Left renal pelvis (tissue), 4 donors: ENCODE data around the gene ENPEP. TPM values are rescaled to one million over a fixed set of nuclear protein-coding genes. Genes with fewer than 3 reads are reported as not detected.
"Not testable (repeated sequence)": the region's sequence is repeated elsewhere in the genome, so short reads cannot be mapped to it uniquely, and the experiment has no call there.

Source experiments
- DNase-seq, 4 donors: peaks; one replicate each; pipeline ENCODE4 v3.0.0-alpha.2; 2013; ENCODE audit warnings: low read depth in 4 of 4, low spot score in 3 of 4
- polyA plus RNA-seq, 4 donors: library from polyadenylated mRNA; unstranded; fragments of 120-200 nt; gene quantifications; one replicate each; pipeline ENCODE4 v1.2.1, GENCODE V29; 2013; ENCODE audit not compliant: insufficient read length in 4 of 4

ENPEP gene
- polyA plus RNA-seq, 4 donors: 29.6 to 216 (median 155) TPM

DNA sequence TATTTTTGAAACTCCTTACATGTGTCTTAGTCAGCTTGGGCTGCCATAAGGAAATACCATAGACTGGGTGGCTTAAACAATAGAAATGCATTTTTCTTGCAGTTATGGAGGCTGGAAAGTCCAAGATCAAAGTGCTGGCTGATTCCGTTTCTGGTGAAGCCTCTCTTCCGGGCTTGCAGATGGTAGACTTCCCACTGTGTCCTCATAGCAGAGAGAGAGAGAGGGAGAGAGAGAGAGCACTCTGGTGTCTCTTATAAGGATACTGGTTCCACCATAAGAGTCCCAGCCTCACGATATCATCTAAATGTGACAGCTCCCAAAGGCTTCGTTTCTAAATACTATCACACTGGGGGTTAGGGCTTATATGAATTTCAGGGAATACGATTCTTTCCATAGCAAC, 39.7 kb downstream of the ENPEP start:
- no peak for DNase-seq

DNA sequence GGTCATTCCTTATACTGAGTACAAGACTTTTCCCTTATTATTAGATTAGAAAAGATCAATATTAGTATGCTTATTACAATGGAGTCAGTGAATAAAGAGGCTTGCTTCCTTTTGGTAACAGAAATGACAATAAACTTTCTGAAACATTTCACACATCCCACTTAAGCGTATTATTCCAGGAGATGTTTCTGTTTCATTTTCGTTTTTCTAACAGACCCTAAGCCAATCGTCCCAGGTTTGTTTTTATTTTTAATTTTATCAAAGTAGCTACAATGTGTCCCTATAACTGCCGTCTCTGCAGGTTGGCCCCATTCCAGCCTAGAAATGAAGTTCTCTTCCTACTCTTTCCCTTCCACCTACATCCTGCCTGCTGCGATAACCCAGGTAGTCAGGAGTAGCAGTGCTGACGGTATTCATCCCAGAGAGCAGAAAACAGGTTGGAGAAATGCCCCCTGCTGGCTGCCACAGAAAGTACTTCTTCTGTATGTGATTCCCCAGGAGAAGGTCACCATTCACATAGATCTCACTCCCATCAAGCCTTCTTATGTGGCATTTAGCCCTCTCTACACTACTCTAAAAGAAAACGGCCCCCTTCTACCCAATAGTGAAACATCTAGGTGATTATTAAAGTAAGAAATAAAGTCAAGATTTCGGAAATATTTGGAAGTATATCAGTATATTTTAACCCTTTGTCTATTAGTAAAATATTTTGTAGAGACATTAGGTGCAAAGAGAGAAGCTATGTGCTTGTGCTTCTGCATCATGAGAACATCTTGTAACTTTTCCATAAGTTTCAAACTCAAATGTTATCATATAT, 40.4 kb downstream of the ENPEP start:
- DNase-seq: no peak

DNA sequence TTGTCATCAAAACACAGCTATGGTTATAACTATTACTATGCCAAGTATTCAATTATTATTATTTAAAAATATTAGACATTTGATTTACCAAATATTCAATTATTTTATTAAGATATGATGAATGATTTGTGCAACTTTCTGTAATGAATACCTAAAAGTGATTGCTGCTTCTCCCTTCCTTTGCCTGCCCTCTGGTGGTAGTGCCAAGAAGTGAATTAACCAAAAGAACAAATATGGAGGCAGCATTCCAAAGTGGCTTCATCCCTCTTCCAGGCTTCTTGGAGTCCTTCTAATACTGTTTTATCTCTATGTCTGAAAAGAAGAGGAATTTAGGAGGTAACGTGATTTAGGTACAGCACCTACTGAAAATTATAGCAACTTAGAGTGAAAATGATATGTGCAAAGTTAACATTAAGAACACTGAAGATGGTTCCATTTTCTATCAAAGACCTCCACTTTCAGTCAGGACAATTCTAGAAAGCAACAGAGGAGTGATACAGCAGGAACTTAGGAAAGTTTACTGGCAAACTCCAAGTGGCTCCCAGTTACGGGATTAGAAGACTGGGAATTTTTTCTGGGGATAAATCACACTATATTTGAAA, 43.0 kb downstream of the ENPEP start:
- no peak for DNase-seq

DNA sequence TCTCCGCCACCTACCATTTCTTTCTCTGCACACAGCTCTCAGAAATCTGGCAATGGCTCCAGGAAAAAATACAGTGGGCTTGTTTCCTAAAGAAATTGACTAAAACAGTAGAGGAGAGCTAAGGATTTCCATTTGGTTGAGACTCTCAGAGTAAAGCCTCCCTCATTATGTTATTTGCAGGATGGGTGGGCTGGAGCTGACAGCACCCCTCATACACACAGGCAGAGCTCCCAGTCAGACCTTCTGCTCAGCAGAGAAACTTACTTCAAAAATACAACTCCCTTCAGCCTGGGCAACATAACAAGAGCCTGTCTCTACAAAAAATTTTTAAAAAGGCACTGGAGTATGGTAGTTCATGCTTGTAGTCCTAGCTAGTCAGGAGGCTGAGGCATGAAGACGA, 44.9 kb downstream of the ENPEP start:
- DNase-seq: no peak

DNA sequence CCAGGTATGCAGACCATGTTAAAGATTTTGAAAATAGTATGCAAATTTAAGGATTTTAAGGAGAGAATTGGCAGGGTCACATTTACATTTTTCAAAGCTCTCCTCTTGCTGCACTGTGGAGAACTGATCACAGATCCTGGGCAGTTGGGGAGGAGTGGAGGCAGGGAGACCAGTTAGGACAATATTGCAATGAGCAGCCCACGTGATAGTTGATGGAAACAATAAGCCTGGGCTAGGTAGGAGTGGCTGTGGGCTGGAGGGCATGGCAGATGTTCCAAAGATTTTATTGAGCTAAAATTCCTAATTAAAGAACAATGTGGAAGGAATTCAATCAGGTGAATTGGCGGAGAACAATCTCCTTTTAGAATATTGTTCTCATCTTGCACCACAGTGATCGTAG, 50.6 kb downstream of the ENPEP start:
- no peak for DNase-seq

DNA sequence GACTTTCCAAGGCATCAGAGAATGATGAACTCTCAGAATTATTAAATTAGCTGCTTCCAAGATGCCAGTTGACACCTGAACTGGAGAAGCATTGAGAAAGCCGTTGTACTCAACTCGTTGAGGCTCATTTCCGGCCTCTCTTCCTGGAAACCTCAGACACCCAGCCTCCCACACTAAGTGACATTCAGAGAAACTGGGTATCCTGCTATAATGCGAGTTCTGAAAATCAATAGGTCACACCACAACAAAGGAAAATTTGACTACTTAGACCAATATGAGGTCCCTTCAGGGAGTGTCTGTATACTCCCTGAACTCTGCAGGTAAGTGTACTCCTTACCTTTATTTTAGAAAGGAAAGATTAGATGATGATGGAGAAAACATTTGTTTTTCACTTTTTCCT, 51.2 kb downstream of the ENPEP start:
- no peak for DNase-seq

DNA sequence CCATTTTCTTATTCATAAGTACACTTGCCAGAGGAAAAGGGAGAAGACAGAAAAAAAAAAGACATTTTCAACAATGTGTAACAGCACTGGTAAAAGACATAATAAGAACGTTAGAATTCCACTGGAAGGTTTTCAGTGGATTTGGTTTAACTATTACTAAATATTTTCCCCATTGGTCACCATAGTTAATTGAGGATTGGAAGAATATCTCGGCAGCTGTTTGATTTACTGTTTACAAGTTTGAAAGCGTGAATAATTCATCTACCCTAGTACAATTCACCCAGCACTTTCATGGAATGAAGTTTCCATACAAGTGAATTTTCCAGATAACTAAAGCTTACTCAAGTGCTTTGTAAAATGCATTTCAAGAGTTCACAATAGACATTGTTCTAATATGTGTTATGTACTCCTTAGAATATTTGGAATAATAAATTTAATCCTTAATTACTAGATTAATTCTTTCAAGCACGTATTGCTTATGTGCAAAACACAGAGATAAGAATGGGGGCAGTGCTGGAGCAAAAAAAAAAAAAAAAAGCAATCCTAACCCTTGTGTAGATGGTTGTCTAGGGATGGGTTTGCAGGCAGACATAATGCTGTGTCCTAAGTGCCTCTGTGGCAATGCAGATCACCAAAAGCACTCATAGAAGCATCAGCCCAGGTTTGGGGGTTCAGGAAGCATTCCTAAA, 57.1 kb downstream of the ENPEP start:
- no peak for DNase-seq

- no peak for DNase-seq
Measured at GRCh38 chr4:110533590-110533910, 57.6 kb downstream of the ENPEP start.

GRCh38 chr4:110533940-110534339, 58.0 kb downstream of the ENPEP start:
- DNase-seq: no peak

DNA sequence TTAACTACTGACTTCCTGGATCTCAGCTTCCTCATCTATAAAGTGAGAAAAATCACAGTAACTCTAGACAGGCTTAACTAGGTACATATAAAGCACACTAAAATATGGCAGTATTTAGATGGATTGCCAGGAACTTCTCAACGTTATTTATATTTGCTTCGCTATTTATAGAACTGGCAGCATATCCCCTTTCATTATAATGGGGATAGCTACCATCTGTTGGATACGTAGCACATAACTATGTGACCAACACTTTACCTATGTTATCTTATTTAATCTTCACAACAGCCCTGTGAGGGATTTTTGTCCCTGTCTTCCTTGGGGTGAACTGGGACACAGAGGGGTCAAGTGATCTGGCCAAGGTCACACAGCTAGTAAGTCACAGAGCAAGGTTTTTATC, 64.6 kb downstream of the ENPEP start:
- DNase-seq: peak in 1 of 4 donors; percentile 14

GRCh38 chr4:110540982-110541451, 65.1 kb downstream of the ENPEP start:
- DNase-seq: no peak

- DNase-seq: no peak
Measured at GRCh38 chr4:110543577-110543976, 67.6 kb downstream of the ENPEP start.

- DNase-seq: no peak
Measured at GRCh38 chr4:110544594-110544993, 68.6 kb downstream of the ENPEP start.

GRCh38 chr4:110550260-110550659, 74.3 kb downstream of the ENPEP start:
- DNase-seq: no peak

GRCh38 chr4:110553197-110553596, 77.2 kb downstream of the ENPEP start:
- no peak for DNase-seq

- no peak for DNase-seq
Measured at GRCh38 chr4:110567214-110567613, 91.3 kb downstream of the ENPEP start.

- DNase-seq: not testable (repeated sequence)
Measured at GRCh38 chr4:110576696-110577095, 100.7 kb downstream of the ENPEP start.

DNA sequence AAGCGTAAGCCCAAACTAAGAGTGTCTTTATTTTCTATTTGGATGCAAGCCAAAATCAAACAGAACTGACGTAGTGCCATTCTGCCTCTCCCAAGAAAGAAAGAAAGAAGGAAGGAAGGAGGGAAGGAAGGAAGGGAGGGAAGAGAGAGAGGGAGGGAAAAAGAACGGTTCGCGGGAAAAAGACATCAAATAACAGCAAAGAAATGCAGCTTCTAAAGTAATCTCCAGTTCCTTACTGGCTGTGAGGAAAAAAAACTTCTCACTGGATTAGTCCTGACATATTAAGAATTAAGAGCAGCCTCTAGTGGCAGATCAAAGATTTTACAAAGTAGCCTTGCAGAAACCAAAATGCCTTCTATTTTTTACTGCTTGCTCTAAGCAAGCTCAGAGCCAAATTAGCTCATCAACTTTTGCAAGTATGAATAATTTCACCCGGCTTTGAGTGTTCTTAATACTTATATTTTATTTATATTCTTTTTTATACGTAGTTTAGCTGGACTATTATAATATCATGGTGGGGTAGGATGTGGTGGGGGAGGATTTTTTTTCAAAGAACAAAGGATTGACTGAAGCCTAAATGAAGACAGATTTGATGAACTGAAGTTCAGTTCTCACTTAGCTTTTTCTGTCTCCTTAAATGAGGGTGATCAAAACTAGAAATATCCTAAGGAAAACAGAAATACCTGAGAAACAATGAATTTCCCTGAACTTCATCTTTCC, 110.3 kb downstream of the ENPEP start:
- DNase-seq: peak in 2 of 4 donors; percentile 5 to 25

DNA sequence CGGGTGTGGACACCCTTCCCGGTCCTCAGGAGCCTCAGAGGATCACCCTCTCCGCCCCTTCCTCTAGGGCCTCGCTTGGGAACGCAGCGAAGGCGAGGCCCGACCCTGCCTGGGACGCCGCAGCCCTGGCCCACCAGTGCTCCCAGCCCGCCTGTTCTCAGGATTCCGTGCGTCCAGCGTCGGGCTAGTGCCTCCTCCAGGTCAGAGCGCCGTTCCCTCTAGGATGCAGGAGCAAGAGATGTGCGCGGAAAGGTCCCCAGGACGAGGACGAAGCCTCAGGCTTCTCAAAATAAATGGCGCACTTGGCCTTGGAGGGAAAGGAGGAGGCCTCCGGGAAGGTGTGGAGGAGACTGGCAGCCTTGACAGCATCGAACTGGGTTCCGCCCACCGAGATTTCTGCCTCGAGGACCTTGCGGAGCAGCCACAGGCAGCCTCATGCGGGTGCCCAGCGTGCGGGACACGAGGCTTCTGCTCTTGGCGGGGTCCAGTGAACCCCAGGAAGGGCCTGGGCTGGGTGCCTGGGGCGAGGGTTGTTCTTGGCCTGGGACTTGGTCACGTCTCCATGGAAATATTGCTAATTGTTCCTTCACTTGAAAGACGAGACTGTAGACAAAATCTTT, 111.8 kb downstream of the ENPEP start:
- DNase-seq: no peak

GRCh38 chr4:110589297-110589696, 113.3 kb downstream of the ENPEP start:
- DNase-seq: no peak

DNA sequence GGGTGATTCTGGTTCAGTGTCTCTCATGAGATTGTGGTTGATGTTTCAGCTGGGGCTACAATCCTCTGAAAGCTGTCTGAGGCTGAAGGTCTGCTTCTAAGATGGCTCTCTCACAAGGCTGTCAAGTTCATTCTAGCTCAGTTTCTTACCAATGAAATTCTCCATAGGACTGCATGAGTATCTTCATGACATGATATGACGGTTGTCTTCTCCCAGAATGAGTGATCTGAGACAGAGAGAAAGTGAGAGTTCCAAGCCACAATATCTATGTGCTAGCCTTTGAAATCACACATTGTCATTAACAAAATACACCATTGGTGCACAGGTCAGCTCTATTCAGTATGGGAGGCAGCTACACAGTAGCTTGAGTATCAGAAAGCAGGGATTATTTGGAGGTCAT, 119.6 kb downstream of the ENPEP start:
- DNase-seq: no peak
